Loucy (cell line): ENCODE data around the gene FRMD8.

ENCODE experiments used
- H2AFZ ChIP-seq: fragments of 200-600 bp; sonication (generic); 2 replicates; pipeline ENCODE4 v1.6.0; 2016; ENCODE audit warnings: antibody characterized with exemption, mild to moderate bottlenecking, low read length, moderate library complexity
- H3F3A ChIP-seq: fragments of 200-600 bp; 2 replicates; pipeline ENCODE4 v1.6.0; 2016; ENCODE audit warnings: antibody characterized with exemption, low read depth, mild to moderate bottlenecking
- H3K27me3 ChIP-seq: fragments of 200-600 bp; sonication (generic); 2 replicates; pipeline ENCODE4 v1.6.1; 2014; ENCODE audit warnings: low read length, mild to moderate bottlenecking; ENCODE audit not compliant: insufficient read depth, poor library complexity, severe bottlenecking
- H3K36me3 ChIP-seq: fragments of 200-600 bp; sonication (generic); 2 replicates; pipeline ENCODE4 v1.6.1; 2016; ENCODE audit warnings: low read length; ENCODE audit not compliant: insufficient read depth
- H3K4me1 ChIP-seq: fragments of 200-600 bp; sonication (generic); 2 replicates; pipeline ENCODE4 v1.5.1; 2014; ENCODE audit warnings: low read length, mild to moderate bottlenecking; ENCODE audit not compliant: insufficient read depth, poor library complexity, severe bottlenecking
- H3K4me2 ChIP-seq: fragments of 200-600 bp; sonication (generic); 2 replicates; pipeline ENCODE4 v1.6.0; 2014; ENCODE audit warnings: antibody characterized with exemption, low read length, low read depth, mild to moderate bottlenecking; ENCODE audit not compliant: poor library complexity, severe bottlenecking
- H3K4me3 ChIP-seq: fragments of 200-600 bp; sonication (generic); 2 replicates; pipeline ENCODE4 v1.5.1; 2014; ENCODE audit warnings: low read length, mild to moderate bottlenecking, mixed read lengths; ENCODE audit not compliant: poor library complexity, severe bottlenecking
- H3K79me2 ChIP-seq: fragments of 200-600 bp; sonication (generic); 2 replicates; pipeline ENCODE4 v1.6.1; 2014; ENCODE audit warnings: low read length; ENCODE audit not compliant: insufficient read depth
- H3K9ac ChIP-seq: fragments of 200-600 bp; sonication (generic); 2 replicates; pipeline ENCODE4 v1.6.0; 2014; ENCODE audit warnings: mild to moderate bottlenecking, low read depth, low read length, moderate library complexity; ENCODE audit not compliant: poor library complexity, severe bottlenecking
- H3K9me2 ChIP-seq: fragments of 200-600 bp; sonication (generic); replicated peaks from 2 replicates; pipeline ENCODE4 v1.6.1; 2016; ENCODE audit warnings: low read depth, low read length, mixed read lengths
- H3K9me3 ChIP-seq: fragments of 200-600 bp; sonication (generic); 2 replicates; pipeline ENCODE4 v1.6.1; 2014; ENCODE audit warnings: mild to moderate bottlenecking, antibody characterized with exemption, low read length, low read depth; ENCODE audit not compliant: insufficient read depth
- H4K20me1 ChIP-seq: fragments of 200-600 bp; sonication (generic); 2 replicates; pipeline ENCODE4 v1.6.0; 2014; ENCODE audit warnings: antibody characterized with exemption, low read length, mild to moderate bottlenecking; ENCODE audit not compliant: insufficient read depth, poor library complexity, severe bottlenecking
- CTCF ChIP-seq: fragments of 200-600 bp; sonication (generic); conservative IDR thresholded peaks from 2 replicates; pipeline ENCODE4 v1.5.1; 2014; ENCODE audit warnings: mild to moderate bottlenecking, antibody characterized with exemption, low read length
- EZH2phosphoT487 ChIP-seq: fragments of 200-600 bp; IDR thresholded peaks from 2 replicates; pipeline ENCODE4 v1.6.1; 2018; ENCODE audit warnings: antibody characterized with exemption, mild to moderate bottlenecking, moderate library complexity, borderline replicate concordance

FRMD8 gene

GRCh38 chr11:65428578-65429067, 42.2 kb downstream of the FRMD8 start:
- TF ChIP-seq EZH2phosphoT487 (no peak), CTCF (no peak)
- peaks cover 97% of the 10 kb centered on the region for H3K79me2 ChIP-seq
- no peaks in the 10 kb centered on the region for H3K9me3 ChIP-seq
- peaks cover 84% of the 10 kb centered on the region for H3K4me1 ChIP-seq
- no peak overlapping the region for H2AFZ ChIP-seq
- H3K9ac ChIP-seq = peak overlapping the region; percentile 100
- H4K20me1 ChIP-seq = peaks cover 90% of the 10 kb centered on the region
- H3K4me2 ChIP-seq = peak overlapping the region; percentile 99
- peak overlapping the region; percentile 94 for H3K4me3 ChIP-seq
- H3K36me3 ChIP-seq = no peaks in the 10 kb centered on the region; the same call in 1 of the 2 replicates
- no peaks in the 10 kb centered on the region for H3K27me3 ChIP-seq
- no peaks in the 10 kb centered on the region for H3K9me2 ChIP-seq
- H3F3A ChIP-seq = peaks cover 28% of the 10 kb centered on the region

DNA sequence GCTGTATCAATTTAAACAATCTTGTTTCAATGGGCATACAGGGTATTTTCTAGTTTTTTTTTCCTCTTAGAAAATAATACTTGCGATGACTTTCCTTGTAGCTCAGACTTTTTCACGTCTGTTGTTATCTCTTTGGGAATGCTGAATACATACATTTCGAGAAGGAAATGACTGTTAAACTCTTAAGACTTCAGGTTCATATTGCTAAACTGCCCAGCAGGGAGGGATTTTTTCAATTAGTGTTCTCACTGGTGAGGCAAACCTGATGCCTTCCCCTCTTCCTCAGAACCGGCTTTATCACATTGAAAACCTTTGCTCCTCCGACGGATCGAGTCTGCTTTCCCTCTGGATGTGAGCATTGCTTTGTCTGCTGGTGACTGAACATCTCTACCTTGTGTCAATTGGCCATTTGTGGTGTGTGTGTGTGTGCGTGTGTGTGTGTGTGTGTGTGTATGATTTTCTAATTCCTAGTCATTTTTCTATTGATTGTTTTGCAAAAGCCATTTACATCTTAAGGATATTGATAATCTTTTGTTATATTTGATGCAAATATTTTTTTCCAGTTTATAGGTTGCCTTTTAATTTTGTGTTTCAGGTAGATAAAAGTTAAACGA, 42.7 kb downstream of the FRMD8 start:
- H3K36me3 ChIP-seq = peaks cover under 1% of the 10 kb centered on the region
- H3K79me2 ChIP-seq = peaks cover 95% of the 10 kb centered on the region
- H3F3A ChIP-seq = peaks cover 28% of the 10 kb centered on the region
- peak overlapping the region; percentile 99 for H3K4me2 ChIP-seq
- H3K27me3 ChIP-seq = no peaks in the 10 kb centered on the region
- H2AFZ ChIP-seq = no peak overlapping the region
- TF ChIP-seq EZH2phosphoT487 (no peak), CTCF (no peak)
- H4K20me1 ChIP-seq = peaks cover 84% of the 10 kb centered on the region
- peak overlapping the region; percentile 94 for H3K4me3 ChIP-seq
- no peaks in the 10 kb centered on the region for H3K9me2 ChIP-seq
- H3K9me3 ChIP-seq = no peaks in the 10 kb centered on the region
- H3K4me1 ChIP-seq = peaks cover 82% of the 10 kb centered on the region
- peak overlapping the region; percentile 100 for H3K9ac ChIP-seq

GRCh38 chr11:65429724-65430405, 43.4 kb downstream of the FRMD8 start:
- Histone ChIP-seq H3K4me2 (peak overlapping the region; percentile 99), H3F3A (peaks cover 28% of the 10 kb centered on the region), H2AFZ (no peak overlapping the region), H3K4me1 (peaks cover 79% of the 10 kb centered on the region), H3K9me3 (no peaks in the 10 kb centered on the region), H3K79me2 (peaks cover 95% of the 10 kb centered on the region), H3K4me3 (peak overlapping the region; percentile 94), H3K36me3 (peaks cover 5% of the 10 kb centered on the region), H3K27me3 (no peaks in the 10 kb centered on the region), H4K20me1 (peaks cover 77% of the 10 kb centered on the region), H3K9ac (peak overlapping the region; percentile 100), H3K9me2 (no peaks in the 10 kb centered on the region)
- TF ChIP-seq CTCF = no peak
- no peak for TF ChIP-seq EZH2phosphoT487
